HFF-Myc (cell line): Measurements from ENCODE around the gene GUCD1.

ENCODE experiments used
- DNase-seq: peaks from one replicate; pipeline ENCODE4 v3.0.0-alpha.2; 2011; ENCODE audit warnings: low read depth; ENCODE audit errors: extremely low read depth
- H3K4me3 ChIP-seq: replicated peaks from 2 replicates; pipeline ENCODE4 v1.5.1; 2011; ENCODE audit warnings: low read depth, mild to moderate bottlenecking, control low read depth, low read length
- TF ChIP-seq, protein P1 (sequence below): IDR thresholded peaks from 2 replicates; pipeline ENCODE4 v1.5.1; 2012; ENCODE audit warnings: mild to moderate bottlenecking, low read depth, low read length, control low read depth; ENCODE audit errors: missing control alignments

The GUCD1 gene

DNA sequence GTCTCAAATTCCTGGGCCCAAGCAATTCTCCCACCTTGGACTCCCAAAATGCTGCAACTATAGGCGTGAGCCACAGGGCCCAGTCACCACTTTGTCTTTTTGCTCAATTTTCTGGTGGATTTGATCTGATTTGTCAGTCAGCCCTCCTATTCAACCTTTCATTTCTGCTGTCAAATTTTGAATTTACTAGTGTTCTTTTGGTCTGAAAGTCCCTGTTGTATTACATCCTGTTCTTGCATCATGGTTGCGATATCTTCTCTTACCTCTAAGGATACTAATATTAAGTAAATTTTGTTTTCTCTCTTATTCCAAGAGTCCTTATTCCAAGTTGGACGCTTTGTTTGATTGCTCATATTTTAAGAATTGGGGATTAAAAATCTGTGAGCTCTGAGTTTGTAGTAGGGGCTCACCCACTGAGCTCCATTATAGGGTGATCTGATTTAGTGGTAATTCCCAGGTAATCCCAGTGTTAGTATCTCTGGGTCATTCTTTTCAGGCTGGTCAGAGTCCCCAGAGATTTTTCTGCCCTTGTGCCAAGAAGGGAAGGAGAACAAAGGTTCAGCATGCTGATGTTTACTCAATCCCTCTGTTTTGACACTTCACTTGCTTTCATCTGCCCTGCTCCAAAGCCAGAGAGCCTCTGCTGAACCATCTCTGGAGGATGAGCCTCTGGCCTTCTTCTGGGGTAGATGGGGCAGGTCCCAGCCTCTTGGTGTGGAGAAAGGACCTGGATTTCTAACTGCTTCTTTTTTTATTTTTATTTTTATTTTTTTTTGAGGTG is 49.8 kb downstream of the GUCD1 start:
- H3K4me3 ChIP-seq, result no peak overlapping the region
- TF ChIP-seq, protein P1, sequence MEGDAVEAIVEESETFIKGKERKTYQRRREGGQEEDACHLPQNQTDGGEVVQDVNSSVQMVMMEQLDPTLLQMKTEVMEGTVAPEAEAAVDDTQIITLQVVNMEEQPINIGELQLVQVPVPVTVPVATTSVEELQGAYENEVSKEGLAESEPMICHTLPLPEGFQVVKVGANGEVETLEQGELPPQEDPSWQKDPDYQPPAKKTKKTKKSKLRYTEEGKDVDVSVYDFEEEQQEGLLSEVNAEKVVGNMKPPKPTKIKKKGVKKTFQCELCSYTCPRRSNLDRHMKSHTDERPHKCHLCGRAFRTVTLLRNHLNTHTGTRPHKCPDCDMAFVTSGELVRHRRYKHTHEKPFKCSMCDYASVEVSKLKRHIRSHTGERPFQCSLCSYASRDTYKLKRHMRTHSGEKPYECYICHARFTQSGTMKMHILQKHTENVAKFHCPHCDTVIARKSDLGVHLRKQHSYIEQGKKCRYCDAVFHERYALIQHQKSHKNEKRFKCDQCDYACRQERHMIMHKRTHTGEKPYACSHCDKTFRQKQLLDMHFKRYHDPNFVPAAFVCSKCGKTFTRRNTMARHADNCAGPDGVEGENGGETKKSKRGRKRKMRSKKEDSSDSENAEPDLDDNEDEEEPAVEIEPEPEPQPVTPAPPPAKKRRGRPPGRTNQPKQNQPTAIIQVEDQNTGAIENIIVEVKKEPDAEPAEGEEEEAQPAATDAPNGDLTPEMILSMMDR, result no peak
- DNase-seq, result no peak

DNA sequence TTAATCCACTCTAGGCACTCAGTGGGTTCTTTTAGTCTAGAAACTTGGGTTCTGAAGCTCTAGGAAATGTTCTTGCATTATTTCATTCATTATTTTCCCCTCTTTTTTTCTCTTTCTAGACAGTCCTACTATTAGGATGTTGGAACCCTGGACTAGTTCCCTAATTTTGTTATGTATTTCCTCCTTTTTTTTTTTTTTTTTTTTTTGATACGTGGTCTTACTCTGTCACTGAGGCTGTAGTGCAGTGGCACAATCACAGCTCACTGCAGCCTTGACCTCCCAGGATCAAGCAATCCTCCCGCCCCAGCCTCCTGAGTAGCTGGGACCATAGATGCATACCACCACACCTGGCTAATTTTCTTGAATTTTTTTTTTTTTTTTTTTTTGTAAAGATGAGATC is 50.4 kb downstream of the GUCD1 start:
- no peak overlapping the region for H3K4me3 ChIP-seq
- no peak for DNase-seq
- TF ChIP-seq, protein P1, result no peak

DNA sequence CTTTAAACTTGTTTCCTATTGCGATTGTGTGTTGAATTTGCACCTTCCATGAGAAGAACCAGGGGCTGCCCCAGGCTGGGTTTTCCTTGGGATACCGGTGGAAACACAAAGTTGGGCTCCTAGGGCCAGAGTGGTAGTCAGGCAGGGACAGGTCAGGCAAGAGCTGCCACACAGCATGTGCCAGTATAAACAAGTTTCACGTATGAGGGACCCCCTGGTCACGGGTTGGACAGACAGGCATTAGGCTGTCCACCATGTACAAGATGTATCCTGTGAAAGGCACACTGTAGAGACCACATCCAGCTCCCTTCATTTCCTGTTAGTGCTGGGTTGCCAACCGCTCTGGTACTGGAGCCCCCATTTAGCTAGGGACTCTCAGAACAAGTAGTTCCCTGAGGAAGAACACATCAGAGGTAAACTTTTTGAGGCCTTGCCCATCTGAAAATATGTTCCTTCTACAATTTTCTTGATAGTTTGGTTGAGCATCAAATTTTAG is 51.0 kb downstream of the GUCD1 start:
- H3K4me3 ChIP-seq, result no peak overlapping the region
- no peak for DNase-seq
- TF ChIP-seq, protein P1, result no peak

DNA sequence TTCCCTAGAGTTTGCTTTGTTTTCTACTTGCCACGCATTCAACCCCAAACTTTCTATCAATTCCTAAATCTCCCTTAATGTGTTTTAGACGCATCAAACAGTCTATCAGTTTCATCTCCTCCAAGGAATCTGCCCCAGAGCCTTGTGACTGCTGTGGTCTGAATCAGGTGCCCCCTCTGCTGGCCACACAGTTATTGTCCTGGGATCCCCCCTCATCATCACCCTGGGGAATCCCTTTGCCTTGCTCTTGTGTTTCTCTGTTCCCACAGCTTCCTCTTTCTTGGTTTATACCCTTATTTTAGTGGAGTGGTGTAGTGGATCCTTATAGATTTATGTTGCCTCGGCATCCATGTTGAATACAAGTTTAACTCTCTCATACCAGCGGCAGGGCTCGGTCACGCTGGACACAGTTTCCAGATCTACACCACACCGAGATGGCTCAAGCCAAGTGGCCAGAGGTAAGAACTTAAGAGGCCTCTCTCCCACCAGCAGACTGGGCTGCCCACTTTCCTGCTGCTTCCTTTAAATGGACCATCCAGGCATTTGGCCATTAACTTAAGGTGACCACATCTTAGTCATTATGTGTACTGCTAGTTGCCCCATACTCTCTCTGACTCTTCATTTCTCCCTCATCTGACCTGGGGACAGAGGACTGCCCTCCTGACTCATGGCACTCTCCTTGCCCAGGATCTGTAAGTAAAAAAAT is 51.6 kb downstream of the GUCD1 start:
- TF ChIP-seq, protein P1, result peak; percentile 78
- H3K4me3 ChIP-seq, result no peak overlapping the region
- DNase-seq, result no peak

DNA sequence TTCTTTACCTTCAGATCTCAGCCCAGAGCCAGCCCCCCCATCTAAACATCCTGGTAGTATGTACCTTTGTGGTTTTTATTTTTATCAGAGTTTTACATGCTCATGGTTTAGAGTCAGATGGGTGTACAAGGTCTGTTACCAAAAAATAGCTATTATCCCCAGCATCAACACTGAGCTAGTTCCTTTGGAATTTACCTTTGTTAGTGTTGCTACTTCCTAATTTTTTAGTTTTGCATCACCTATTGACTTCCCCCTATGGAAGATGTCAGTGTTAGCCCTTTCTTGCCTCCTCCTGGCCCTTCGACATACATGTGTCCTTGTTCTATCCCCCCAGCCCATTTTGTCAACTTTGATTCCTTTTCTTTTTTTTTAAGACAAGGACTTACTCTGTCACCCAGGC is 52.4 kb downstream of the GUCD1 start:
- TF ChIP-seq, protein P1, result no peak
- DNase-seq, result no peak
- H3K4me3 ChIP-seq, result no peak overlapping the region

DNA sequence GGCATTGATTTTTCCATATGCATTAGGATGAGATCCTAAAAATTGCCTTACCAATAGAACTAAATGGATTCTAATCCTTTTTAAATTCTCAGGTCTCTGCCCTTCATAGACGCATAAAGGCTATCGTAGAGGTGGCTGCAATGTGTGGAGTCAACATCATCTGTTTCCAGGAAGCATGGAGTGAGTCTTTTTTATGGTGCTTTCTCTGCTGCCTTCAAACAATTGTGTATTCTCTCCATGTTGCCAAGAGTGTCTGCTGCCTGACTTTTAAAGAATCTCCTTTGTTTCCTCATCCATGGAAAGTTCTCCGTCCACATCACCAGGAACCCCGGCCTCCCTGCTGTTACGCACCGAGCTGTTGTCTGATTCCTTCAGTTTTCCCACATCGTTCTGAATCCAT is 52.9 kb downstream of the GUCD1 start:
- DNase-seq, result no peak
- H3K4me3 ChIP-seq, result no peak overlapping the region
- TF ChIP-seq, protein P1, result no peak
